ENCODE results near the gene NAP1L1. TPM values are rescaled to one million over a fixed set of nuclear protein-coding genes. Genes with fewer than 3 reads are reported as not detected.

NAP1L1 gene
- total RNA-seq, 1 donor from 2014 or later: 195 TPM

DNA sequence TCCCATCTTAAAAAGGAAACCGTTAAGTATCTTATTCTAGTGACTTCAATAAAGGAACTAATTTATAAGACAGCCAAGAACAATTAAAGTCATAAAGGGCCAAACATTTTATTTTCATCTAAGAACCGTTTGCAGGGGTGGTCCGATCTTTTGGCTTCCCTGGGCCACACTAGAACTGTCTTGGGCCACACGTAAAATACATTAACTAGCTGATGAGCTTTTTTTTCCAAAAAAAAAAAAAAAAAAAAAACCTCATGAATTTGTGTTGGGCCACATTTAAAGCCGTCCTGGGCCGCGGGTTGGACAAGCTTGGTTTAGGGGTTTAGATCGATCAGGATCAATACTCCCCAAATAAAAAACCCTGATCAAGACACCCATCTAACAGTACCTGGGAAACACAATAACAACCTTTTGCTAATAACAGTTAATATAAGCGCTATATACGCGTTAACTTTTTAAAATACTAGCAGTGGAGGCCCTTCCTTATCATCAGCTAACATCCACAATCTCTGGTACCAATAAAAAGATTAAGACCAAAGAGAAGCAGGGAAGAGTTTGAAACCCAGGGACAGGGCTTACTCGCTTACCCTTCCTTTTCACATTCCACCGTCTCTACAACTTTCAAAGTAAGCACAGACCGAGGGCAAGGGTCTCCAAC is 1.1 kb downstream of the NAP1L1 start:
- DNase-seq (ENCODE audit: low spot score): no peak

- no peak for DNase-seq (ENCODE audit: low spot score)
Measured at GRCh38 chr12:76081909-76082308, 2.6 kb downstream of the NAP1L1 start.

GRCh38 chr12:76080729-76081415 is 3.6 kb downstream of the NAP1L1 start:
- no peak for DNase-seq (ENCODE audit: low spot score)

DNA sequence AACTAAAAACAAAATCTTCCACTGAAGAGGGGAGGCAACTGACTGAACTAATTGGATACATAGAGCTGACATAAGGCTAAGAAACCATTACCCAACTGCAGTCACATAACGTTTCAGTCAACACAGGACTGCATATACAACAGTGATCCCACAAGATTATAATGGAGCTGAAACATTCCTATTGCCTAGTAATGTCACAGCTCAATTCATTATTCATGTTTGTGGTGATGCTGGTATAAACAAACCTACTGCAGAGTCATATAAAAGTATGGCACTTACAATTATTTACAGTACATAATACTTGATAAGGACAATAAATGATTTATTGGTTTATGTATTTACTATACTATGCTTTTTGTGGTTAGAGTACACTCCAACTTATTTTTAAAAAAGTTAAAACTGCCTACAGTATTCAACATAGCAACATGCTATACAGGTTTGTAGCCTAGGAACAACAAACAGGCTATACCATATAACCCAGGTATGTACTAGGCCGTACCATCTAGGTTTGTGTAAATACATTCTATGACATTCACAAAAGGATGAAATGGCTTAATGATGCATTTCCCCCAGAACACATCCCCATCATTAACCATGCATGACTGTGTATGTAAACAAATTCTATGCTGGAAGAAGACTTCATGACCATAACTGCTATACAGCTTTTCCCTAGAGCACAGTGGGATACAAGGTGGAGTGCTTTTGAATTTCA is 4.3 kb downstream of the NAP1L1 start:
- no peak for DNase-seq (ENCODE audit: low spot score)

DNA sequence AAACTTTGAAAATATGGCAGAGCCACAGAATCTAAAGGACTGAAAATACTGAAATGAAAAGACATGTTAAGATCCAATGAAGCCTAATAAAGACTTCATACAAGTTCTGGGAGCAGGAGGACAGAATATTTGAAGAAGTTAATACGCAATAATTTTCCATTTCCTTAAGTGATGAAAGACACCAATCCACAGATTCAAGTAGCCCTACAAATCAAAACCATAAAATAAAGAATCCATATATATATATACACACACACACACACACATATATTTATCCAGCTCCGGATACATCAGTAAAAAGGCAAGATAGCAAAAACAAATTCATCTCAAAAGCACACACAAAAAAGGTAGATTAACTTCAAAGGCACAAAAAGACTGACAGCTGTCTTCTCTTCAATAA is 5.7 kb downstream of the NAP1L1 start:
- DNase-seq (ENCODE audit: low spot score): no peak

- no peak for DNase-seq (ENCODE audit: low spot score)
Measured at GRCh38 chr12:76075448-76075847, 9.0 kb downstream of the NAP1L1 start.

- no peak for DNase-seq (ENCODE audit: low spot score)
Measured at GRCh38 chr12:76074701-76075336, 9.7 kb downstream of the NAP1L1 start.

GRCh38 chr12:76073561-76073960 is 10.9 kb downstream of the NAP1L1 start:
- no peak for DNase-seq (ENCODE audit: low spot score)

DNA sequence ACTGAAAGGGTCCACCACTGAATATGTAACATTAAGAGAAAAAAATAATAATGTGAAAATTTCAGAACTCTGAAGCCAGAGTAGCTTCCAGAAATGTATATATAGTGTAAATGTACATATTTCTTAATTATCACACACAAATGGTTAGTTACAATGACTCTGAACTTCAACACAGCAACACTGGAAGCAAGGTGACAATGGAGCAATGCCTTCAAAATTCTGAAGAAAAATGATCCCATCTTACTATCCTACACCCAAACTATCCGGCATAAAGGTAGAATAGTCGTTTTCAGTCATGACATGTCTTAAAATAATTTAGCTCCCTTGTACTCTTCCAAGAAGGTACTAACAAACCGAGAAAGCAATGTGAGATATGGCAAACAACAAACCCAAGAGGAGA is 11.9 kb downstream of the NAP1L1 start:
- DNase-seq (ENCODE audit: low spot score): no peak

- no peak for DNase-seq (ENCODE audit: low spot score)
Measured at GRCh38 chr12:76069339-76069738, 15.1 kb downstream of the NAP1L1 start.

DNA sequence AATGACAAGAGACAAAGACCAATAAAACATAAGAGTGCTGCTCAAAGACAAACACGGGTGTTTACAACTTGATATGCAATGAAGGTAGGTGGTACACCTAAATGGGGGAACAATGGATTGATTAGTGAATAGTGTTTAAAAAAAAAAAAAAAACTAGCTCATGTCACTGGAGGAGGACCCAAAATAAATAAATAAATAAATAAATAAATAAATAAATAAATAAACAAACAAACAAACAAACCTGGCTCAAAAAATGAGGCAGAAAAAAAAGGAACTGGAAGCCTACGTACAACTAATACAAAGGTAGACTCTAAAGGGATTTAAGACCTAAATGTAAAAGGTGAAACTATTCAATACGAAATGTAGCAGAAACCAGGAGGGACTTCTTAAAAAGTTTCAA is 18.6 kb downstream of the NAP1L1 start:
- DNase-seq (ENCODE audit: low spot score): no peak

DNA sequence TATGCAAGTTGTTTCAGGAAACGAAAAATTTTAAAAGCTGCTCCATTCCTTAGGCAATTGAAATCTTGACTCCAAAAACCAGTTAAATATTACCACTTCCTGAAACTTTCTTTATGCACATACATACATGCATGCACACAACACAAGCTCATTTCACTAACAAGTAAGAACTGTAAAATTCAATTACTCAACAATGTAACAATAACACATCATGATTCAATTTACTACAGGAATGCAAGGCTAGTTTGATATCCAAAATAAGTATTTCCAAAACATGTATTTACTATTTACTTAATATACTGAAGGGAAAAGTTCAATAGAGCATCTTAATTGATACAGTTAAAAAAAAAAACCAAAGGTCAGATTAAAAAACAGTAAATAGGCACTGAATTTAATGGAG is 19.6 kb downstream of the NAP1L1 start:
- no peak for DNase-seq (ENCODE audit: low spot score)

GRCh38 chr12:76060111-76060510 is 24.4 kb downstream of the NAP1L1 start:
- no peak for DNase-seq (ENCODE audit: low spot score)

DNA sequence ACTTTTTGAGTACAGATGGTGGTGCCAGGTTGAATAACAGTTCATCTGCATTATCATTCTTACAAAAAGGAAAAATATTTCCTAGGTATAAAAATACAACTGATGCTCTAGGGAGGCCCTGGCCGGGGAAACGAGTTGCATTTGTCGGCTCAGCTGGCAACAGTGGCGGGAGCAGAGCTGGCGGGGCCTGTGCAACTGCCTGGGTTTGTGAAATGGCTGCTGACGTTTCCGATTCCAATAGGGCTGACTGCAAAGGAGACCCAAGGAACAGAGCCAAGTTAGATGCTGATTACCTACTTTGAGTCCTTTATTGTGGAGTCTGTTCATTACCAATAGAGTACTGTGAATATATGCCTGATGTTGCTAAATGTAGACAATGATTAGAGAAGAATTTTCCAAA is 27.2 kb downstream of the NAP1L1 start:
- DNase-seq (ENCODE audit: low spot score): no peak

DNA sequence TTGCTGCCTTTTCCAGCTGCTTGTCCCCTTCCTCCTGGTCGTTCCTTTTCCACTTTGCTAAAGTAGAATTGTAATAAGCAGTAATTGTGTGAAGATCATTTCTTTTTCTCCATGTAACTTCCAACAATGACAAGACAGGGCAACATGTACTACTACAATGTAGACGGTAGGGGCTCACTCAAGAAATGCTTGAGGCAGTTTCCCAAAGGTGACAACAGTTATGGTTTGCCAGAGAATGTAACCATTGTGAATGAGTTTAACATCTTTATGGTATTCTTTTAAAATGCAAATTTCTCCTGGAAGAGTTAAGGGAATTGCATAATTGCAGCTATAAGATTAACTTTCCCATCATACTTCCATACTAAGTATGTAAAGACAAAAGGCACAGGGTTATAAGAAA is 29.1 kb downstream of the NAP1L1 start:
- no peak for DNase-seq (ENCODE audit: low spot score)

GRCh38 chr12:76049575-76050251 is 34.8 kb downstream of the NAP1L1 start:
- no peak for DNase-seq (ENCODE audit: low spot score)

GRCh38 chr12:76047742-76048141 is 36.7 kb downstream of the NAP1L1 start:
- no peak for DNase-seq (ENCODE audit: low spot score)

- no peak for DNase-seq (ENCODE audit: low spot score)
Measured at GRCh38 chr12:76047060-76047459, 37.4 kb downstream of the NAP1L1 start.

DNA sequence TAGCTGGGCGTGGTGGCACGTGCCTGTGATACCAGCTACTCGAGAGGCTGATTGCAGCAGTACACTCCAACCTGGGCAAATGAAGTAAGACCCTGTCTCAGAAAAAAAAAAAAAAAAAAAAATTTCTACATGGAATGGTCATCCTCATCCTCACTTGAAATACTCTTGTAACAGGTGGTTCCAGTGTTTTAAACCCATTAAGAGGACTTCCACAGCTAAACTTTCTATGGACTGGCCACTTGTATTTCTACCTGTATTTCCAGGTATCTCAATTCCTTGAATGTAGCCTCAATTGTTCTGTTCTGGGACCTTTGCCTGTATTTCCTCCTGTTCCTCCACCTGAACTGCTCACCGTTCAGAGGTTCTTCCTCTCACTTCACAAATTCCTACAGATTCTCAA is 41.1 kb downstream of the NAP1L1 start:
- DNase-seq (ENCODE audit: low spot score): no peak

DNA sequence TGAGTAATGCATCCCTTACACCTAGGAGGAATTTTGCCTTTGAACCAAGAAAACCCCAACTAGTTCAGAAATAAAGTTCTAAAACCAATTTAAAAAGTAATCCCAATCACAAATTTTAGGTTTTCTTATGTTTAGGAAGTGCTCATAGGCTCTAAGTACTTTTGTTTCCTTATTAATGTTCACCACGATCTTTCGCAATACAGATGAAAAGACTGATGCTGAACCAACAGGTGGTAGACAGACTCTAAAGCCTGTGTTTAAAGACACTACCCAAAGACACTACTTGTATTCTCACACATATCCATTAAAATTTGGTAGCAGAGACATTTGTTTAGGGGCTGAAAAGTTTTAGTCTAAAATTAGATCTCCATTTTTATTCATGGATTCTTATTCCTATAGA is 42.3 kb downstream of the NAP1L1 start:
- DNase-seq (ENCODE audit: low spot score): no peak

GRCh38 chr12:76041406-76041805 is 43.1 kb downstream of the NAP1L1 start:
- DNase-seq (ENCODE audit: low spot score): no peak

- DNase-seq (ENCODE audit: low spot score): no peak
Measured at GRCh38 chr12:76040461-76040860, 44.0 kb downstream of the NAP1L1 start.
